ENCODE results near the gene OR2A7.
"Not testable (repeated sequence)": the region's sequence is repeated elsewhere in the genome, so short reads cannot be mapped to it uniquely, and the experiment has no call there.

GRCh38 chr7:144217200-144217599 lies 47.4 kb downstream of the OR2A7 start:
- not testable (repeated sequence) for TF ChIP-seq CTCF (conservative IDR thresholded peaks at IDR 0.05; ENCODE audit: low read depth in 2 of 2); EZH2 (IDR thresholded peaks at IDR 0.05; ENCODE audit: low read depth, unreplicated experiment); REST (IDR thresholded peaks at IDR 0.05; ENCODE audit: unreplicated experiment); EZH2phosphoT487 (IDR thresholded peaks at IDR 0.05; ENCODE audit: unreplicated experiment); JUNB (IDR thresholded peaks at IDR 0.05; ENCODE audit: unreplicated experiment)

Data from GM23338 (cell line).